CD4-positive, alpha-beta T cell treated with Interferon alpha-2 for 1 hour (primary cell): ENCODE measurements around the gene CIAO3.
A peak's percentile ranks its signal among the peaks of the same experiment; 100 is the strongest.

ENCODE experiments used
- DNase-seq, 2 donors: peaks; one replicate each; pipeline ENCODE4 v3.0.0-alpha.2; 2020 to 2022

The CIAO3 gene

DNA sequence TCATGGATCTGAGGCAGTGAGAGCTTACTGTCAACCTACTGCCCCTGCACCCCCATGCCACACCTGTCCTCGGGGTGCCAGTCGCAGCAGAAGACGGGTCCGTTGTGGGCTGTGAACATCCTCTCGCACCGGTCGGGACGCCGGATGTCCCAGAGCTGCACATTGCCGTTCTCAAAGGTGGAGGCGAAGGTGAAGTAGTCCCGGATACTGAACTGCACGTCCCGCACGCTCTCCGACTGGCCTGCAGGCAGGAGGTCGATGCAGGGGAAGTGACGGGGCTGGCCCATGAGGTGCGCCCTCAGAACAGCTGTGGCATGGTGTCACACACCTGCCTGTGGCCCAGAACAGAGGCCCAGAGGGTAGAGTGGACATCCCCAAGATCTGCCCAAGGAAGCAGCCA, 53.3 kb downstream of the CIAO3 start:
- no peak for DNase-seq

DNA sequence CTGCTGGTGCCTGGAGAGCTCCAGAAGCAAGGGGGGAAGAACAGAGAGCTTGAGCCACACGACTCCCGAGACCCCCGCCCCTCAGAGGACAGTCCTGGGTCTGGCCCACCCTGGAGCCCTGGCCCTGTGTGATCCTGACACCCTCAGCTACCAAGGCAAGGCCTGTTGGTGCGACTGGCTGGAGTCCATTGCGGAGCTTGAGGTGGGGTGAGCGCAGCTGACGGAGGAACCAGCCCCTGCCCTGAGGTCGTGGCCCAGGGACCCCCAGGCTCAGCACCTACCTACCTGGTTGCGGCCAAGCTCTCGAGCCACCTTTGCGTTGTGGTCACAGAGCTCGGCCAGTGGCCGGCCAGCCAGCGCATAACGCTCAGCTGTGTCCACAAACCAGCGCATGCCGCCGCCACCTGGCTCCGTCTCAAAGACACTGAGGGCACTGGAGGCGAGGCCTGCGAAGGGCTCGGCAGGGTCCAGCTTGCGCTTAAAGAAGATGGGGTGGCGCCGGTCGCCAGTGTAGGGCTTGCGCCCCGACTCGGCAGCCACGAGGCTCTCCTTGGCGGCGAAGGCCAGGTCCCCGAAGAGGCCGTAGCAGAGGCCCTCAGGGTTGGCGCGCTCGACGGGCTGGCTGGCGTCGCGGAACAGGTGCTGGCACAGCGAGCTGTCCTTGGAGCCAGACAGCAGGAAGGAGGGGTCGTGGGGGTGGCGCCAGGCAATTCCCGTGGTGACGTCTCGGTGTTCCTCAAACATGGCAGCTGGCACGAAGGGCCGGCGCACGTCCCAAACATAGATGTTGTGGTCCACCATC, 54.1 kb downstream of the CIAO3 start:
- DNase-seq, result no peak

DNA sequence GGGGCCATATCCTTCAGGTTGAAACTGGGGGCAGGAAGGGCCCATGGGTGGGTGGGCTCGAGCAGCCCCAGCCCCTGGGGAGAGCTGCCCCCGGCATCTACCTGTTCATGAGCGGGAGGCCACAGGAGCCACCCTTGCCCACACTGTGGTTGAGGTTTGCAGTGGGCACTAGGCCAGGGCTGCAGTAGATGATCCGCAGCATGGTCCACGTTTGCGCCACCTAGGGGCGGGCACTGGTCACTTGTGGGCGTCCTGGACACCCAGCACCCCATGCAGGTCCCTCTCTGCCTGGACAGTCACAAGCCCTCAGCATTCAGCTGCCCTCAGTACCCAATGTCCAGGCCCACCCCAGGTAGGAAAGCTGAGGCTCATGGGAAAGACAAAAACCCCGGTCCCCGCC, 54.8 kb downstream of the CIAO3 start:
- DNase-seq, result no peak

DNA sequence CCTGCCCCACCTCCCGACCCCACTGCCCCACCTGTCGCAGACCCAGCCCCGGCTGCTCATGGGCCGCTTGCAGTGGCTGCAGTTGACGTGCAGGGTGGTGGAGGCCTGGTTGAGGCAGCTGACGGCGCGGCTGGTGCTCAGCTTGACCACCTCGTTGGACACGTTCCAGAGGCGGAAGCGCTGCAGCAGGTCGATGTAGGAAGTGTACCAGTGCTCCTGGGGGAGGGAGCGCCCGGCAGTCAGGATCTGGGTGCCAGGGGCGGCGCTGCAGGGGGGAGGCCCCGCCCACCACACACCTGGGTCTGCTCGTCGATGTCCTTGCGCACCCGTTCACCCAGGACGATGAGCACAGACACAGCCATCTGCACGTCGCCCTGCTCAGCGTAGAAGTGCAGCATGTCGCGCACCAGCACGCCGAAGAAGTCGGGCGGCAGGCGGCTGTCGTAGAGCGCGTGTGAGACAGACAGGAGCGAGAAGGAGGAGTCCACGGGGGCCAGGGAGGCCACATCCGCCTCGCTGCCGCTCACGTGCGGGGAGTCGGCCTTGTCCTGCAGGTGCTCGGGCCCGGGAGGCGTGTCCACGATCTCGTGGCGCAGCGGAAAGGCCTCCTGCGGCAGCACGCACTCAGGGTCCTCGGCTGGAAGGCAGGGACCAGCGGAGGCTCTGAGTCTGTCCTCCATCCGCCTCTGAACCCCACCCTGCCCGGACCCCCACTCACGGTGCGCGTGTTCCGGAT, 55.7 kb downstream of the CIAO3 start:
- DNase-seq, result no peak

DNA sequence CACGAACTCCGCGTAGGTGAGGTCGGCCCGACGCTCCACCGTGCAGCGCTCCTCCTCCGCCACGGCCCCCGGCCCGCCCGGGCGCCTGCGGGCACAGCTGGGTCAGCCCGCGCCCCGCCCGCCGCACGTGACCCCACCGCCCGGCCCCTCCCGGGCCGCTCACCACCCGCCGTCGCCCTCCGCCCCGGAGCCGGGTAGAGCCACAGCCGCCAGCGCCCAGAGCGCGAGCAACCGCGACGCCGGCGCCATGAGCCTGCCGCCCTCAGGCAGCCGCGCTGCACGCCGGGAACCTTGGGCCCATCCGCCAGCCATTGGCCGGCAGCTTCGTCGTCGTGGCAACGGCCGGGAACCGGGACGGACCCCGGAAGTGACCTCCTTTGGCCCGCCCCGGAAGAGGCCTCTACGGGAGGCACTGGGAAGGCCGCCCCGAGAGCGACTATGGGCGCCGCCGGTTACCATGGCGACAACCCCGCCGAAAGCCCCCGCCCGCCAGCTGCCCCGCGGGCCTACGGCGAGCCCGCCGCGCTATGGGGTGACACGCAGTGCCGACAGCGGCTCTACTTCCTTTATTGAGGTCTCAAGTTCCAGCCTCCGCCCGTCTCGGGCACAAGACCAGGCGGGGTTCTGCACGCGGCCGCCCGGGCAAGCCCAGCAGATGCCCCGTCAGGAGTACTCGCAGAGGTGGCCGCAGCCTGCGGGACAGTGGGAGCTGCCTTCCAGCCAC, 56.6 kb downstream of the CIAO3 start, which contains the start of gene JMJD8:
Gene JMJD8 (minus strand): TSS at position 264 of the 724 bp plus-strand sequence. CDS start 15 bp downstream, at position 249.
- peak; percentile 97 to 98 for DNase-seq

DNA sequence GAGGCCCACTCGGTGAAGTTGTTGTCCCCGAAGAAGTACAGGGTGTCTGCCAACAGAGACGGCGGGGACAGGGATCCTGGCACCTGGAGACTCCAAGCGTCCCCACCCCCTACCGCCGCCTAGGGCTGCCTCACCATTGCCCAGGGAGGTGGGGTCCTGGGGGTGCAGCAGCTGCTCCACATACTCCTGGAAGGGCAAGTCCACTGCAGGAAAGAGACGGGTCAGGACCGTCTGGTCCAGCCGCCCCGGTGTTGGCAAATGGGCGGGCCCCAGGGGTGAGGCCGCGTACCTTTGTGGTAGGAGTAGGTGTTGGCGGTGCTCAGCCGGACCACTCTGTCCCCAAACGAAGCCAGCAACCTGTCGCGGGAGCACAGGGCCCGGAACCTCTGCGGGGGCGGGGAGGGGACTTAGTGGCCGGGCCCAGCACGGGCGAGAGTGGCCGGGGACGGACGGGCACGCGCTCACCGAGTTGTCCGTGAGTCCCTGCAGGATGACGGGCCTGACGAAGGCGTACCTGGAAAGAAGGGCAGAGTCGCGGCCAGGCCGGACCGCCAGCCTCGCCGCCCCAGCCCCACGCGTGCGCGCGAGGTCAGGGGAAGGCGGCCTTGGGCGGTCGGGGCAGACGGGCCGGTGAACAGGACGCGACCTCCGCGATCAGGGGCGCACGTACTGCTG, 57.3 kb downstream of the CIAO3 start:
- no peak for DNase-seq

DNA sequence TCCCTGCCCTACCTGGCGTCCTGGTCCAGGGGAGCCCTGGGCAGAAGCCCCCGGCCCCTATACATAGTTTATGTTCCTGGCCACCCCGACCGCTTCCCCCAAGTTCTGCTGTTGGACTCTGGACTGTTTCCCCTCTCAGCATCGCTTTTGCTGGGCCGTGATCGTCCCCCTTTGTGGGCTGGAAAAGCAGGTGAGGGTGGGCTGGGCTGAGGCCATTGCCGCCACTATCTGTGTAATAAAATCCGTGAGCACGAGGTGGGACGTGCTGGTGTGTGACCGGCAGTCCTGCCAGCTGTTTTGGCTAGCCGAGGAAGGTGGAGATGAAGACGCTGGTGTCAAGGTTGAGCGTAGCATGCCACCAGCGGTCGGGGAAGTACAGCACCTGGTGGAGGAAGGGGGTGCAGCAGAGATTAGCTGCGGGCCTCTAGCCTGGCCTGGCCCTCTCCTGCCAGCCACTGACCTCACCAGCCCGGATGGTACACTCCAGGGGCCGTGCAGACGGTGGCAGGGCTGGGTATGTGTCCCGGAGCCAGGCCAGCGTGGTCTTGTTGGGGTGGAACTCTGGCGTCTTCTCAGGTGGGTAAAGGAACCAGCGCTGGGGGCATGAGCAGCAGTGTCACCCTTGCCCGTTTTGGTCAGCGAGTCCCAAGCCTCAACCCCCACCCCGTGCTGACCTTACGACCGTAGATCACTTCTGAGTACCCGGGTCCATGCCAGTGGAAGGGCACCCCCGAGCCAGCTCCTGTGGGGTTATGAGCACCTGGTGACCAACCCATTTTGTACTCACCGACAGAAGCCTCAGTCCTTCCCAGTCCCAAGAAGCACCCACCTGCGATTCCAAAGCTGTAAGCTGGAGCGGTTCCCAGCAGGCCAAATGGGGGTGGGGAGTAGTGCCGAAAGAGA, 58.1 kb downstream of the CIAO3 start:
- DNase-seq, result no peak

DNA sequence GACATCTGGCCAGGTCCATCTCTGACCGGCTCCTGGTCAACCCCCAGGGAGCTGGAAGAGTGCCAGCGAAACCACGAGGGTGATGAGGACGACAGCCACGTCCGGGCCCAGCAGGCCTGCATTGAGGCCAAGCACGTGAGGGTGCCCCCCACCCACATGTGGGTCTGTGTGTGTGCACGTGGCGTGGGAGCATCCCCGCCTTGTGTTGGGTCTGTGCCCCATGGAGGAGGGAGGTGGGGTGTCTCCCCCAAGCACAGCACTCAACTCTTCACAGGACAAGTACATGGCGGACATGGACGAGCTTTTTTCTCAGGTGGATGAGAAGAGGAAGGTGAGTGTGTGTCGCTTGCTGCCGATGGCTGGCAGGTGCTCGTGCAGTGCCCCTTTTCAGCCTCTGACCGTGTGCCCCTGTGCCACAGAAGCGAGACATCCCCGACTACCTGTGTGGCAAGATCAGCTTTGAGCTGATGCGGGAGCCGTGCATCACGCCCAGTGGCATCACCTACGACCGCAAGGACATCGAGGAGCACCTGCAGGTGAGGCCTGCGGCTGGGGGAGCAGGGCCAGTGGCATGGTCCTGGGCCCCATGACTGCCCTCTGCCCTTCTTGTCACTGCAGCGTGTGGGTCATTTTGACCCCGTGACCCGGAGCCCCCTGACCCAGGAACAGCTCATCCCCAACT, 58.9 kb downstream of the CIAO3 start:
- DNase-seq, result no peak

DNA sequence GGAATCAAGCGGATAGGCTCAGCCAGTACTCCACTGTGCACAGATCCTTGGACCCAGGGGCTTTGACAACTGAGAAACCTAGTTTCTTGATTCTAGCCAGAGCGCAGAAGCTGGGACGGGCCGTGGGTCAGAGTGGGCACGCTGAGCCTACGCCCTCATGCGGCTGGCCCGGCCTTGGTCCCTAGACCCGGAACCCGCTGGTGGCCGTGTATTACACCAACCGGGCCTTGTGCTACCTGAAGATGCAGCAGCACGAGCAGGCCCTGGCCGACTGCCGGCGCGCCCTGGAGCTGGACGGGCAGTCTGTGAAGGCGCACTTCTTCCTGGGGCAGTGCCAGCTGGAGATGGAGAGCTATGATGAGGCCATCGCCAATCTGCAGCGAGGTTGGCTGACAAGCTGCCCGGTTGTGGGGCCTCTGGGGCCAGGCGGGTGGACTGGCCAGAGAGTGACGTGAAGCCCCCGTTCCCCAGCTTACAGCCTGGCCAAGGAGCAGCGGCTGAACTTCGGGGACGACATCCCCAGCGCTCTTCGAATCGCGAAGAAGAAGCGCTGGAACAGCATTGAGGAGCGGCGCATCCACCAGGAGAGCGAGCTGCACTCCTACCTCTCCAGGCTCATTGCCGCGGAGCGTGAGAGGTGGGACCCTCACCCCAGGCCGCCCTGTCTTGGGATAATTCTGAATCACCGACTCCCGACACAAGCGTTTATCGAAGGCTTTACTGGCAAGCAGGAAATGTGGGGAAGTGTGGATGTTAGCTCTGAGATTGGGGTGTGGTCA, 59.6 kb downstream of the CIAO3 start:
- no peak for DNase-seq

DNA sequence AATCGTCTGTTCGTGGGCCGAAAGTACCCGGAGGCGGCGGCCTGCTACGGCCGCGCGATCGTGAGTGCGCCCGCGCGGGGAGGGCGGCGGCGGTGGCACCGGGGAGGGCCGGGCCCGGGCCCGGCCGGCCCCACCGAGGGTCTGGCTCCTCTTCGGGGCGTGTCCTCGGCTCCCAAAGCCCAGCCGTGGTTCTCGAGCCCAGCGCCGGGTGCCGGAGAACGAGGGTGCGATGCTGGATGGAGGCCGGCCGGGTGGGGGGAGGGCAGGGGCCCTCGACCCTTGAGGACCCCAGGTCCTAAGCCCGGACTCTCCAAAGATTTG, 60.2 kb downstream of the CIAO3 start:
- no peak for DNase-seq

DNA sequence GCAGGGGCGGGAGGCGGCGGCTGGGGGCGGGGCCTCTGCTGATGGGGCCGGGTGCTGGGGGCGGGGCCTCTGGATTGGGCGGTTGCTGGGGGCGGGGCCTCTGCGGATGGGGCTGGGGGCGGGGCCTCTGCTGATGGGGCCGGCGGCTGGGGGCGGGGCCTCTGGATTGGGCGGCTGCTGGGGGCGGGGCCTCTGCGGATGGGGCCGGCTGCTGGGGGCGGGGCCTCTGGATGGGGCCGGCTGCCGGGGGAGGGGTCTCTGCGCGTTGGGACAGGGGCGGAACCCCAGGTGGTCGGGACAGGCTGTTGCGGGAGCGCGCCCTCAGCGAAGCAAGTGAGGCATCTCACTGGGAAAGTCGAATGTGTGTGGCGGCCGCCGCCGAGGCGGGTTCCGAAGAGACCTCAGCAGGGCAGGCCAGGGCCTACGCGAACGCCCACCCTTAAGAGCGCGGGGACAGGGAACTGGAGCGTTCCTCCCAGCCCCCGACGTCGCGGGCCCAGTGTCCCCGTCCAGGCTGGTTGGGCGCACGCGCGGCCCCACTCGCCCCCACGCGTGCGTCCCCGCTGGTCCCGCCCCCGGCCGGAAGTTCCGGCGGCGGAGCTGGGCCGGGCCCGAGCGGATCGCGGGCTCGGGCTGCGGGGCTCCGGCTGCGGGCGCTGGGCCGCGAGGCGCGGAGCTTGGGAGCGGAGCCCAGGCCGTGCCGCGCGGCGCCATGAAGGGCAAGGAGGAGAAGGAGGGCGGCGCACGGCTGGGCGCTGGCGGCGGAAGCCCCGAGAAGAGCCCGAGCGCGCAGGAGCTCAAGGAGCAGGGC, 60.8 kb downstream of the CIAO3 start, which contains the start of gene STUB1:
Gene STUB1 (plus strand): TSS at position 597 of the 811 bp plus-strand sequence. CDS start 116 bp downstream, at position 713.
- DNase-seq, result peak; percentile 84 to 90
